LNCAP (cell line): Measurements from ENCODE around the gene RASAL2.

Source experiments
- CTCF ChIP-seq: fragments of 450-650 bp; IDR thresholded peaks from 2 replicates; pipeline ENCODE4 v1.5.1; 2017; ENCODE audit warnings: mild to moderate bottlenecking

Gene RASAL2

DNA sequence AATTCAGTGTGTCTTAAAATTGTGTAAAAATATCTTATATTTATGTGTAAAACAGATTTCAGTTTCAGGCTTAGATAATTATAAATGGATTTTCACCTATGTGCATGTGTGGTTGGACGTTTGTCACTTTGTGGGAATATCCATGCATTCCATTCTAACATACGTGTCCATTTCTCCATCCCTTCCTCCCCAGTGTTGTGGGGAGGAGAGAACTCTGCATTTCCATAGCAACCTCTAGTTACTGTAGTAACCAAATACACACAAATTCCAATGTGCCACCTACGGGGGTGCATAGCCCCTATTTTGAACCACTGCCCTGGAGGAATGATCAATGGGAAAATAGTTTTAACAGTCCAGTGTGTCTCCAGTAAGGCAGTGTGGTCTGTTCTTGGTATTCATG lies 79.0 kb downstream of the RASAL2 start:
- no peak for TF ChIP-seq CTCF

DNA sequence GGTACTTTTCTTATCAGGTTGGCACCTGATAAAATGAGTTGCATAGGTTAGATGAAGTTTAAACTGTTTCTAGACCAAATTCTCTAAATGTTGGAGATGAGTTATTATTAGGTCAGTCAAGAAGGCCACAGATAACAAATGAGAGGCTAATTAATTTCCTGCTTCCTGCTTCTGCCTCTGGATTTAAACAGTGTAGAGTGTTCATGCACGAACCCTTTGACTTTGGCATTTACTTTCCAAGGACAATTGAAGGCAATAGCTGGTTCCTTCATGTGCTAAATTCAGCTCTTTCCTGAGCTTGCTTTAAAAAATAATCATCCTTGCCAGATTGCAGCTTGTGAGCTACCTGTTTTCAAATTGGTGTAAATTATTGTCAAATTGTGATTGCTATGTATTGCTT lies 80.6 kb downstream of the RASAL2 start:
- TF ChIP-seq CTCF: no peak

GRCh38 chr1:178180405-178180804 lies 86.5 kb downstream of the RASAL2 start:
- TF ChIP-seq CTCF: no peak

- no peak for TF ChIP-seq CTCF
These were observed 89.9 kb downstream of the RASAL2 start for GRCh38 chr1:178183796-178184195.

GRCh38 chr1:178188306-178188705 lies 94.4 kb downstream of the RASAL2 start:
- no peak for TF ChIP-seq CTCF

- peak; percentile 62 for TF ChIP-seq CTCF
These were observed 95.9 kb downstream of the RASAL2 start for GRCh38 chr1:178189814-178190213.

DNA sequence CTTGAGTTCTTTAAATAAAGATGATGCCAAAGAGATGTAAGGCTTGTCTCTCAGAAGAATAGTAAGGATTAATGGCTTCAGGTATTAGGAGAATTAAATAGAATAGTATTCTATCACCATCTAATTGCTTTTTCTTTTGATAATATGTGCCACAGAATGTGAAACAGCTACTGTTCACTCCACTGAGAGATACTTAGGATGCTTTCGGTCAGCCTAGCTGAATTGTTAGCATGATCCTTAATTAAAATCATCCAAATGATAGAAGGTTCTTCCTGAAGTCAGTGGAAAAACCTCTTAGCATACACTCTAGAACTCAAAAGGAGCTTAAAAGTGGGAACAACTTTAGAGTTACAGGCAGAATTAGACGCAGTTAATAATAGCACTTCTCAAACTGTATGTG lies 97.0 kb downstream of the RASAL2 start:
- no peak for TF ChIP-seq CTCF

- no peak for TF ChIP-seq CTCF
These were observed 98.8 kb downstream of the RASAL2 start for GRCh38 chr1:178192686-178193085.
